ENCODE measurements around the gene MSLN.

GRCh38 chr16:722835-723633, 37.5 kb upstream of the MSLN start:
- TF ChIP-seq CTCF (IDR thresholded peaks at IDR 0.05) (no peak), POLR2A (IDR thresholded peaks at IDR 0.05) (no peak)
